Measurements from ENCODE around the gene E2F4.
A peak's percentile ranks its signal among the peaks of the same experiment; 100 is the strongest.

Gene E2F4

DNA sequence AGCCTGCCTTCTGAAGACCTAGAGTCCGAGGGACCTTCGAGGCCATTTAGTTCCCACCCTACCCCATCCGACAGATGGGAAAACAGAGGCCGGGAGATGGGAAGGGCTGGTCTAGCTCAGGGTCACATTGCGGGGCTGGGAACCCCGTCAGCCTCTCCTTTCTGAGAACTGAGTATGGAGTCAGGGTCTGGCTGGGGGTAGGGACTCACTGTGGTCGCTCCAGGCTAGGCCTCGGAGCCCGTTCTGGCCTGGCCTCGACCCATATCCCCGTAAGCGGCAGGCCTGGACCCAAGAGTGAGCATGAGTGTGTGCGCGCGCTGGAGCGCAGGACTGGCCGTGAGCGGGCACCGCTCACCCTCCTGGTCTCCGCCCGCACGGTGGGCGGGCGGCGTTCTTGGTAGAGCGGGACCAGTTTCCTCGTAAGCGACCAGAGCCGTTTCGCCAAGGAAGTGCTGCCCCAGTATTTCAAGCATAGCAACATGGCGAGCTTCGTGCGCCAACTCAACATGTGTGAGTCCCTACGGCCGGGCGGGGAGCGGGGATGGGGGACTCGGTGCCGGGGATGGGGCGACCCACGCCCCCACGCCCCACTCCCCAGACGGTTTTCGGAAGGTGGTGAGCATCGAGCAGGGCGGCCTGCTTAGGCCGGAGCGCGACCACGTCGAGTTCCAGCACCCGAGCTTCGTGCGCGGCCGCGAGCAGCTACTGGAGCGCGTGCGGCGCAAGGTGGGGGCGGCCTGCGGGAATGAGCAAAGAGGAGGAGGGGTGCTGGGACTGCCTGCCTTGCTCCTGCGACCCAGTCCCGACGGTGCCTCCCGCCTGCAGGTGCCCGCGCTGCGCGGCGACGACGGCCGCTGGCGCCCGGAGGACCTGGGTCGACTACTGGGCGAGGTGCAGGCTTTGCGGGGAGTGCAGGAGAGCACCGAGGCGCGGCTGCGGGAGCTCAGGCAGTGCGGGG is 26.6 kb upstream of the E2F4 start:
- peaks cover 22% of the 10 kb centered on the region for H3K36me3 Mint-ChIP-seq (ENCODE audit: low read depth)

DNA sequence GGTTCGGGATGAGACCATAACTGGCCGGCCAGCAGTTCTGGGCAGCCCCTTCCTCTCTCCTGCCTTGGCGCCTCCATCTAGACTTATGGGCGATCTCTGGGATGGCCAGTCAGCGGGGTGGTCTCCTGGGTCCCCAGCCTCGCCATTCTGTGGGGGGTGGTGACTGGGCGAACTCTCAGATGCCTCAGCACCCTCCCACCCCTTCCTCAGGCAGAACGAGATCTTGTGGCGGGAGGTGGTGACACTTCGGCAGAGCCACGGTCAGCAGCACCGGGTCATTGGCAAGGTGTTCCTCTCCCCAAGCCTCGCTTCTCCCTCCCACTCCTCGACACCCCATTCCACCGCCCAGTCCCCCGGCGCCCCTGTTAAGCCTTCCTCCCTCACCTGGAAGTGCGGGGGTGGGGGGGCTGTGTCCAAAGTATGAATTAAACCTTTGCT is 25.8 kb upstream of the E2F4 start:
- H3K27ac Mint-ChIP-seq = no peak overlapping the region
- peaks cover 19% of the 10 kb centered on the region for H3K27me3 Mint-ChIP-seq (ENCODE audit: low read depth)
- H3K4me3 Mint-ChIP-seq = peak overlapping the region; percentile 54
- H3K36me3 Mint-ChIP-seq (ENCODE audit: low read depth) = peaks cover 21% of the 10 kb centered on the region
- H3K9me3 Mint-ChIP-seq = no peaks in the 10 kb centered on the region
- peaks cover 47% of the 10 kb centered on the region for H3K4me1 Mint-ChIP-seq (ENCODE audit: low read depth)

More for the DNA sequence above, 26.6 kb upstream of the E2F4 start:
- peak overlapping the region; percentile 41 for H3K27ac Mint-ChIP-seq
- no peaks in the 10 kb centered on the region for H3K9me3 Mint-ChIP-seq
- H3K27me3 Mint-ChIP-seq (ENCODE audit: low read depth) = peaks cover 19% of the 10 kb centered on the region
- peaks cover 45% of the 10 kb centered on the region for H3K4me1 Mint-ChIP-seq (ENCODE audit: low read depth)
- H3K4me3 Mint-ChIP-seq = peak overlapping the region; percentile 51

DNA sequence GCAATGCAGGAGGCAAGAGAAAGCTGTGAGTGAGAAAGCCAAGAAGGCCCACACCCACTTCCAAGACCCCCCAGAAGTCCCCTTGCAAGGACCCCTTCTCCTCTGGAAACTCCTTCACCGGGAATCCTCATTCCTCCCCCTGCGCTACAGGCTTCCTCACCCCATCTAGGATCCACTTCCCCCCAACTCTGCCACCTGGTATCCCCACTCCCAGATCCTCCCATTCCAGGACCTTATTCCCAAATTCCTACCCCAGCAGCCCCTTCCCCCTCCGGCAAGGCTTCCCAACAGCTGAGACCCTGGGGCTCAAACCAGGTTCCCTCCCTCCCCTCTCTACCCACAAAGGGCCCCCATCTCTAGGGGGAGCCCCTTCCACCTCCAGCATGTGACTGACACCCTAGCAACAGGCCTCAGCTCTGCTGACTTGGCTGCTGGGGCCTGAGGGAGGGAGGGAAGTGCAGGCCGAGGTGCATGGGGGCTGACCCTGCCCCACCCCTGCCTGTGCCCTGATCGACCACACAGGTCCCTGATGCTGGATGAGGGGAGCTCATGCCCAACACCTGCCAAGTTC is 25.3 kb upstream of the E2F4 start:
- Mint-ChIP-seq H3K4me1 (ENCODE audit: low read depth) (peaks cover 50% of the 10 kb centered on the region), H3K9me3 (no peaks in the 10 kb centered on the region), H3K36me3 (ENCODE audit: low read depth) (peaks cover 23% of the 10 kb centered on the region), H3K27ac (peak overlapping the region; percentile 41), H3K27me3 (ENCODE audit: low read depth) (peaks cover 19% of the 10 kb centered on the region), H3K4me3 (peak overlapping the region; percentile 54)

DNA sequence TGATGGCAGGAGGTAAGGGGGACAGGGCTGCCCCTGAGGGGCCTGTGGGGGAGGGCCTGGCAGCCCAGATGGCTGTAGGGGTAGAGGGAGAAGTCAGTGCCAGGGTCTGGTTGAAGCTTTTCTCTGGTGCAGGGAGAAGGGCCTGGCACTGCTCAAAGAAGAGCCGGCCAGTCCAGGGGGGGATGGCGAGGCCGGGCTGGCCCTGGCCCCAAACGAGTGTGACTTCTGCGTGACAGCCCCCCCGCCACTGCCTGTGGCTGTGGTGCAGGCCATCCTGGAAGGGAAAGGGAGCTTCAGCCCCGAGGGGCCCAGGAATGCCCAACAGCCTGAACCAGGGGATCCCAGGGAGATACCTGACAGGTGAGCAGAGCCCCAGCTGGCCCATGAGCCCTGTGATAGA is 24.4 kb upstream of the E2F4 start:
- H3K27me3 Mint-ChIP-seq (ENCODE audit: low read depth) = peaks cover 19% of the 10 kb centered on the region
- H3K27ac Mint-ChIP-seq = no peak overlapping the region
- H3K4me1 Mint-ChIP-seq (ENCODE audit: low read depth) = peaks cover 46% of the 10 kb centered on the region
- H3K4me3 Mint-ChIP-seq = peak overlapping the region; percentile 35
- peaks cover 24% of the 10 kb centered on the region for H3K36me3 Mint-ChIP-seq (ENCODE audit: low read depth)
- no peaks in the 10 kb centered on the region for H3K9me3 Mint-ChIP-seq

DNA sequence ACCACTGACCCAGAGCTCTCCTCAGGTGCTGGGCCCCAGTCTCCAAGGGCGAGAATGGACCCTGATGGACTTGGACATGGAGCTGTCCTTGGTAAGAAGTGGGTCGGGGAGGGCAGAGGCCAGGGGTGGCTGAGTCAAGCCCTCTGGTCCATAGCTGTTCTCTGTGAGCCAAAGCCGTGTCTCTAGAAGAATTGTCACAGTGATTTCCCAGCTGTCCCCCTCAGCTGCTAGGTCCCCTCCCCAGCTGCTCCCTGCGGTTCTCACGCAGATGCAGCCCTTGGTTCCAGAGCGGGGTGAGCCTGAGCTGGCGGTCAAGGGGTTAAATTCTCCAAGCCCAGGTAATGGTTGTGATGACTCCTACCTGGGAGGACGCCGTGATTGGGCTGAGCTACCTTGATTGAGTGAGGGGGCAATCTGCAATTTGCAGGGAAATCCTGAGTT is 22.9 kb upstream of the E2F4 start:
- H3K27me3 Mint-ChIP-seq (ENCODE audit: low read depth) = peaks cover 18% of the 10 kb centered on the region
- peak overlapping the region; percentile 14 for H3K4me3 Mint-ChIP-seq
- H3K4me1 Mint-ChIP-seq (ENCODE audit: low read depth) = peaks cover 57% of the 10 kb centered on the region

DNA sequence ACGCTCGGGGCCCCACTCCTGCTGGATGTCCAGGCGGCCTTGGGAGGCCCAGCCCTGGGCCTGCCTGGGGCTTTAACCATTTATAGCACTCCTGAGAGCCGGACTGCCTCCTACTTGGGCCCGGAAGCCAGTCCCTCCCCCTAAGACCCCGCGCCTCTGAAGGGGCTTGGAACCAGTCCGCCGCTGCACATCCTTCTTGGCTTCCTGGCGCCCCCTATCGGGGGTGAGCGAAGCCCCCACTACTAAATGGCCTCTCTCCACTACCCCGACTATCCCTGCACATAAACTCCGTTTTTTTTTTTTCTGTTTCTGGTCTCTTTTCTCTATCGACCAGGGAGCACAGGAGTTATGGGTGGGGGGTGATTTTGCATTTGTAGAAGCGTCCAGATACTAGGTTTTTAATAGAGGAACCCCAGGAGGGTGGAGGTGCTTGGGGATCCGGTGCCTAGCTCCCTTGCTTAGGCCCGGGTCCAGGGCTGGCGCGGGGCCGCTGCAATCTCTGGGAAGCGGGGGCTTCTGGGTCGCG is 22.2 kb upstream of the E2F4 start:
- Mint-ChIP-seq H3K4me3 (peak overlapping the region; percentile 91), H3K36me3 (ENCODE audit: low read depth) (peaks cover 33% of the 10 kb centered on the region), H3K9me3 (no peaks in the 10 kb centered on the region), H3K4me1 (ENCODE audit: low read depth) (peaks cover 55% of the 10 kb centered on the region), H3K27ac (peak overlapping the region; percentile 94), H3K27me3 (ENCODE audit: low read depth) (peaks cover 15% of the 10 kb centered on the region)

More for the DNA sequence above, 22.9 kb upstream of the E2F4 start:
- Mint-ChIP-seq H3K36me3 (ENCODE audit: low read depth) (peaks cover 33% of the 10 kb centered on the region), H3K27ac (no peak overlapping the region), H3K9me3 (no peaks in the 10 kb centered on the region)

DNA sequence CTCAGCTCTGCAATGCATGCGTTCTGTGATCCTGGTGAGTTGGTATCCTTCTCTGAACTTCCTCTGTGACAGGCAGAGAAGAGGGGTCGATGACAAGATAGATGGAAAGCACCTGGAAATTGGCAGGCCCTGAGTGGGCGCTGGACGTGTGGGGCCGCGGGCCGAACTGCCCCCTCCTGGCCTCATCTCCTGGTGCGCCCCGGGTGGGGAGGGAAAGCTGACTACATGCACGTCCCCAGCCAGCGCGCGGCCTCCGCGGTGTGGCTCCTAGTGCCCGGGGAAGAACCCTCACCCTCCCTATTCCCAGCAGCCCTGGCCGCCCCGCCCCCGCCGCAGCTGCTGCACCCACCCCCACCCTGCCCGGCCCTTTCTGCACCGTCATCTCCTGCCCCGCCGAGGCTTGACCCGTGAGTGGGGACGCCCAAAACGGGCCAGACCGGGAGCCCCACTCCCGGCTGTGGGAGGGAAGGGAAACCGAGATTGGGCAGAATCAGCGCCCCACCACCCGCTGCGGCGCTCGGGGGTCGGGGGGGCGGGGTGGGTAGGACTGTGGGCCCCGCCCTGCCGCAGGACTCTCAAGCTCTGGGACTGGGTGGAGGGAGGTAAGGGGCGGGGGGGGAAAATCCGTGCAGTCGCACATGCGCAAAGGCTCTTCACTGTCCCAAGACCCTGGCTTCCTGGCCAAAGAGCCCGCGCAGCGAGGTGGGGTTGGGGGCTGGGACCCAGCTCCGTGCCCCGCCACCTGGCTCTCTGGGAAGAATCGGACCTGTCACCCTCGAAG is 21.6 kb upstream of the E2F4 start, which contains the start of gene NOL3:
Gene NOL3, plus strand, starts transcription at position 371 of the 781 bp plus-strand sequence.
- Mint-ChIP-seq H3K4me1 (ENCODE audit: low read depth) (peaks cover 54% of the 10 kb centered on the region), H3K27ac (peak within 1 kb of the TSS; percentile 94), H3K4me3 (peak within 1 kb of the TSS; percentile 91), H3K27me3 (ENCODE audit: low read depth) (peaks cover 10% of the 10 kb centered on the region), H3K9me3 (no peaks in the 10 kb centered on the region), H3K36me3 (ENCODE audit: low read depth) (peaks cover 30% of the 10 kb centered on the region)

DNA sequence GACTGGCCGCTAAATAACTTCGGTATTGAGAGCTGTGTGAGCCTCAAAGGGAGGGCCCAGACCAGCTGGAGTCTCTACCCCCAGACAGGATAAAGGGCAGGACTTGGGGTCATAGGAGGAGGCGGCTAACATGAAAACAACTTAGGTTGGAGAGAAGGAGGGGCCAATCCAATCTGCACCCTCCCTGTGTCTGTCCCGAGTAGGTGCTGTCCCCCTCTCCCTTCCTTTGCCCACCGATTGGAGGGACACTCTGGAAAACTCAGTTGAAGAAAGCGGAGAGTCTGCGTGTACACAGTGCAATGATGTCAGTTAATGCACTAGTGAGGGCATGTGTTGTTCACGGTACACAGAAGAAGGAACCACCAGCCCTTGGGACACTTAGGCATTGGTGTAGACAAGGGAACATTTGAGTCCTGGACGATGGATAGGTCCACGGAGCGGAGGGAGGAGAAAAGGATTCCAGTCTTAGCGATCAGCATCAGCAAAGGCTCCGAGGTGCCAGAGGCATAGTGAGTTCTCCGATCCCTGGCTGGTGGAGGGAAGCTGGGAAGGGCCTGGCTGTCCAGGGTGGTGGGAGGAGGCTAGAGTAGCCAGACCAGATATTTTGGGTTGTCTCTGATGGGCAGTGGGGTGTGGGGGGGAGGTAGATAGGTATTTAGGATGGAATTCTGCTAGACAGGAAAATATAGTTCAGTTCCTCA is 20.9 kb upstream of the E2F4 start:
- Mint-ChIP-seq H3K4me1 (ENCODE audit: low read depth) (peaks cover 61% of the 10 kb centered on the region), H3K9me3 (no peaks in the 10 kb centered on the region), H3K27ac (peak overlapping the region; percentile 86), H3K36me3 (ENCODE audit: low read depth) (peaks cover 36% of the 10 kb centered on the region), H3K27me3 (ENCODE audit: low read depth) (peaks cover 8% of the 10 kb centered on the region), H3K4me3 (peak overlapping the region; percentile 91)

DNA sequence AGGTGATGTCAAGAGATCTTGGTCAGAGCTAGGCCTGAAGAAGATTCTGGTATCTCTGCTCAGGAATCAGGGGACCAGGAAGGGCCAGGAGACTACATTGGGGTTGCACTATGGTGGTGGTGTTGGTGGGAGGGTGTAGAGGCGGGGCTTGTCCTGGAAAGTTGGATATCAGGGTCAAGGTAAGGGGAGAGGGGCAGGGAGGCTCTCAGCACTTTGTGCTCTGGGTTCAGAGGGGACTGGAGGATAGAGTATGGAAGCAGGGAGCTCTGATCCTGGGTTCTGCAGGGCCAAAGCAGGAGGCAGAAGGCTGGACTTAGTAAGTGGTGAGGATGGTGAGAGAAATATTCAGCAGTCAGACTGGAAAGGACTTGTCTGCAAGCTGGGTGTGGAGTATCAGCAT is 18.6 kb upstream of the E2F4 start:
- Mint-ChIP-seq H3K4me1 (ENCODE audit: low read depth) (peaks cover 62% of the 10 kb centered on the region), H3K27me3 (ENCODE audit: low read depth) (no peaks in the 10 kb centered on the region), H3K36me3 (ENCODE audit: low read depth) (peaks cover 36% of the 10 kb centered on the region), H3K9me3 (no peaks in the 10 kb centered on the region), H3K4me3 (peak overlapping the region; percentile 89), H3K27ac (peak overlapping the region; percentile 83)

DNA sequence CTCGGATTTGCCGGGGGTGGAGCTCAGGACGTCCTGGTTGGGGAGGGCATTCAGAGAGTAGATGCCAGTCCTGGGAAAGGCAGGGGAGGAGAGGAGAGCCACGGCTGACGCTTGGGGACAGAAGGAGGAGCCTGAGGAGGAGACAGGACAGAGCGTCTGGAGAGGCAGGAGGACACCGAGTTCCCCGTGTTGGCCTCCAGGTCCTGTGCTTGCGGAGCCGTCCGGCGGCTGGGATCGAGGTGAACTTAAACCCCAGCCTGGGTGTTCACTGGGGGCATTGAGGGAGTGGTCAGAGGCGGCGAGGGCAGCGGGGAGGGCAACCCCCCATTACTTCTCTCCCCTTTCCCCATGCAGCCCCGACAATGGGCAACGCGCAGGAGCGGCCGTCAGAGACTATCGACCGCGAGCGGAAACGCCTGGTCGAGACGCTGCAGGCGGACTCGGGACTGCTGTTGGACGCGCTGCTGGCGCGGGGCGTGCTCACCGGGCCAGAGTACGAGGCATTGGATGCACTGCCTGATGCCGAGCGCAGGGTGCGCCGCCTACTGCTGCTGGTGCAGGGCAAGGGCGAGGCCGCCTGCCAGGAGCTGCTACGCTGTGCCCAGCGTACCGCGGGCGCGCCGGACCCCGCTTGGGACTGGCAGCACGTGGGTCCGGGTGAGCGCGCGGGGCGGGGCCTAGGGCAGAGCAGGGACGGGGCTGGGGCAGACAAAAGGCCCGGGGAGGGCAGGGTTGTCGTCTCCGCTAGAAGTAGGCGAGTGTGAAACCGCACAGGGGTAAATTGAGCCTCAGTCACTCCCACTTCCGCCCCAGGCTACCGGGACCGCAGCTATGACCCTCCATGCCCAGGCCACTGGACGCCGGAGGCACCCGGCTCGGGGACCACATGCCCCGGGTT is 17.9 kb upstream of the E2F4 start:
- Mint-ChIP-seq H3K4me3 (peak overlapping the region; percentile 89), H3K4me1 (ENCODE audit: low read depth) (peaks cover 65% of the 10 kb centered on the region), H3K27me3 (ENCODE audit: low read depth) (no peaks in the 10 kb centered on the region), H3K27ac (peak overlapping the region; percentile 83), H3K36me3 (ENCODE audit: low read depth) (peaks cover 35% of the 10 kb centered on the region), H3K9me3 (no peaks in the 10 kb centered on the region)

DNA sequence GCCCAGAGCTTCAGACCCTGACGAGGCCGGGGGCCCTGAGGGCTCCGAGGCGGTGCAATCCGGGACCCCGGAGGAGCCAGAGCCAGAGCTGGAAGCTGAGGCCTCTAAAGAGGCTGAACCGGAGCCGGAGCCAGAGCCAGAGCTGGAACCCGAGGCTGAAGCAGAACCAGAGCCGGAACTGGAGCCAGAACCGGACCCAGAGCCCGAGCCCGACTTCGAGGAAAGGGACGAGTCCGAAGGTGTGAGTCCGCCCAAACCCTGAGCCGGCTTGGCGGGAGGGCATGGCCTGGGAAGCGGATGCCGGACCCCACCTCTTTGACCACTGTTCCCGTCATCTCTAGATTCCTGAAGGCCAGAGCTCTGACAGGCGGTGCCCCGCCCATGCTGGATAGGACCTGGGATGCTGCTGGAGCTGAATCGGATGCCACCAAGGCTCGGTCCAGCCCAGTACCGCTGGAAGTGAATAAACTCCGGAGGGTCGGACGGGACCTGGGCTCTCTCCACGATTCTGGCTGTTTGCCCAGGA is 17.2 kb upstream of the E2F4 start:
- Mint-ChIP-seq H3K36me3 (ENCODE audit: low read depth) (peaks cover 35% of the 10 kb centered on the region), H3K27ac (no peak overlapping the region), H3K4me1 (ENCODE audit: low read depth) (peaks cover 64% of the 10 kb centered on the region), H3K9me3 (no peaks in the 10 kb centered on the region), H3K27me3 (ENCODE audit: low read depth) (no peaks in the 10 kb centered on the region), H3K4me3 (peak overlapping the region; percentile 89)

DNA sequence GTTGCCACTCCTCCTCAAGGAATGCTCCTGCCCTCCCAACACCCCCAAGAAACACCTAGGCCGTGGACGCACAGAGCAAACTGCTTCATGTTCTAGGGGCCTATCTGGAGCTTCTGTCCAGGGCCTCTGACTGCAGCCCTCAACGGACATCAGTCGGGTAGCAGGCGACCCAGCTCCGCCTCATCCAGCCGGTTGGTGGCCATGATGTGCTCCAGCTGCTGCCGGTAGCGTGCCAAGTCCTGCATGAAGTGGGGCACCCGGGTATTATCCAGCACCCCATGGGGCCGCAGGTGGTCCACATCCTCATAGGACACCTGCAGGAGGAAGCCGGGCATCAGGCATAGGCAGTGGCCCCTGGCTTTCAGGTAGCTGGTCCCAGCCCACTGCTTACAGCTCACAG is 15.3 kb upstream of the E2F4 start:
- H3K4me3 Mint-ChIP-seq = no peak overlapping the region

More for the DNA sequence above, 15.3 kb upstream of the E2F4 start:
- Mint-ChIP-seq H3K27me3 (ENCODE audit: low read depth) (no peaks in the 10 kb centered on the region), H3K27ac (peak overlapping the region; percentile 63), H3K36me3 (ENCODE audit: low read depth) (peaks cover 30% of the 10 kb centered on the region), H3K4me1 (ENCODE audit: low read depth) (peaks cover 49% of the 10 kb centered on the region), H3K9me3 (no peaks in the 10 kb centered on the region)
